ENCODE data around the gene ERO1A.
A peak's percentile ranks its signal among the peaks of the same experiment; 100 is the strongest.
"Not testable (repeated sequence)": the region's sequence is repeated elsewhere in the genome, so short reads cannot be mapped to it uniquely, and the experiment has no call there.

Gene ERO1A

GRCh38 chr14:52695481-52696091 lies at the start of gene ERO1A:
Gene ERO1A, minus strand, starts transcription at chr14:52695558. Its CDS starts 77 bp downstream, at chr14:52695481.
- peak; percentile 78 for DNase-seq (ENCODE audit: low spot score)

GRCh38 chr14:52741865-52742264 lies 46.5 kb upstream of the ERO1A start:
- DNase-seq (ENCODE audit: low spot score) = no peak

GRCh38 chr14:52740751-52741150 lies 45.4 kb upstream of the ERO1A start:
- DNase-seq (ENCODE audit: low spot score) = no peak

GRCh38 chr14:52738409-52738808 lies 43.1 kb upstream of the ERO1A start:
- DNase-seq (ENCODE audit: low spot score) = no peak

- no peak for DNase-seq (ENCODE audit: low spot score)
Observed at GRCh38 chr14:52735921-52736489, 40.6 kb upstream of the ERO1A start.

- DNase-seq (ENCODE audit: low spot score) = no peak
Observed at GRCh38 chr14:52733824-52734223, 38.5 kb upstream of the ERO1A start.

- DNase-seq (ENCODE audit: low spot score) = peak; percentile 3
Observed at GRCh38 chr14:52730709-52731111, 35.4 kb upstream of the ERO1A start.

GRCh38 chr14:52729925-52730708 lies 34.8 kb upstream of the ERO1A start, which contains the start of gene STYX:
Gene STYX, plus strand, starts transcription at chr14:52730166. Its CDS starts 309 bp downstream, at chr14:52730475.
- DNase-seq (ENCODE audit: low spot score) = peak; percentile 97

GRCh38 chr14:52729585-52729924 lies 34.2 kb upstream of the ERO1A start:
- no peak for DNase-seq (ENCODE audit: low spot score)

GRCh38 chr14:52729035-52729434 lies 33.7 kb upstream of the ERO1A start:
- not testable (repeated sequence) for DNase-seq (ENCODE audit: low spot score)

GRCh38 chr14:52727509-52727908 lies 32.2 kb upstream of the ERO1A start:
- not testable (repeated sequence) for DNase-seq (ENCODE audit: low spot score)

GRCh38 chr14:52724360-52724644 lies 28.9 kb upstream of the ERO1A start:
- no peak for DNase-seq (ENCODE audit: low spot score)

- DNase-seq (ENCODE audit: low spot score) = no peak
Observed at GRCh38 chr14:52723514-52724359, 28.4 kb upstream of the ERO1A start.

GRCh38 chr14:52716155-52716554 lies 20.8 kb upstream of the ERO1A start:
- DNase-seq (ENCODE audit: low spot score) = no peak

- DNase-seq (ENCODE audit: low spot score) = no peak
Observed at GRCh38 chr14:52711666-52712065, 16.3 kb upstream of the ERO1A start.

- peak; percentile 96 for DNase-seq (ENCODE audit: low spot score)
Observed at GRCh38 chr14:52706724-52707706, 11.7 kb upstream of the ERO1A start, which contains the start of gene PSMC6. Gene PSMC6, plus strand, starts transcription at chr14:52707200. Its CDS starts 20 bp downstream, at chr14:52707220.

GRCh38 chr14:52706286-52706685 lies 10.9 kb upstream of the ERO1A start:
- no peak for DNase-seq (ENCODE audit: low spot score)

- no peak for DNase-seq (ENCODE audit: low spot score)
Observed at GRCh38 chr14:52703664-52704063, 8.3 kb upstream of the ERO1A start.

- DNase-seq (ENCODE audit: low spot score) = peak; percentile 93
Observed at GRCh38 chr14:52703225-52703624, 7.9 kb upstream of the ERO1A start.

GRCh38 chr14:52701223-52701622 lies 5.9 kb upstream of the ERO1A start:
- no peak for DNase-seq (ENCODE audit: low spot score)

GRCh38 chr14:52700701-52701172 lies 5.4 kb upstream of the ERO1A start:
- no peak for DNase-seq (ENCODE audit: low spot score)
